ENCODE data around the gene TJAP1. TPM values are rescaled to one million over a fixed set of nuclear protein-coding genes. Genes with fewer than 3 reads are reported as not detected.
A peak's percentile ranks its signal among the peaks of the same experiment; 100 is the strongest.

TJAP1 gene
- total RNA-seq, 1 donor from 2014 or later = 24.1 TPM

DNA sequence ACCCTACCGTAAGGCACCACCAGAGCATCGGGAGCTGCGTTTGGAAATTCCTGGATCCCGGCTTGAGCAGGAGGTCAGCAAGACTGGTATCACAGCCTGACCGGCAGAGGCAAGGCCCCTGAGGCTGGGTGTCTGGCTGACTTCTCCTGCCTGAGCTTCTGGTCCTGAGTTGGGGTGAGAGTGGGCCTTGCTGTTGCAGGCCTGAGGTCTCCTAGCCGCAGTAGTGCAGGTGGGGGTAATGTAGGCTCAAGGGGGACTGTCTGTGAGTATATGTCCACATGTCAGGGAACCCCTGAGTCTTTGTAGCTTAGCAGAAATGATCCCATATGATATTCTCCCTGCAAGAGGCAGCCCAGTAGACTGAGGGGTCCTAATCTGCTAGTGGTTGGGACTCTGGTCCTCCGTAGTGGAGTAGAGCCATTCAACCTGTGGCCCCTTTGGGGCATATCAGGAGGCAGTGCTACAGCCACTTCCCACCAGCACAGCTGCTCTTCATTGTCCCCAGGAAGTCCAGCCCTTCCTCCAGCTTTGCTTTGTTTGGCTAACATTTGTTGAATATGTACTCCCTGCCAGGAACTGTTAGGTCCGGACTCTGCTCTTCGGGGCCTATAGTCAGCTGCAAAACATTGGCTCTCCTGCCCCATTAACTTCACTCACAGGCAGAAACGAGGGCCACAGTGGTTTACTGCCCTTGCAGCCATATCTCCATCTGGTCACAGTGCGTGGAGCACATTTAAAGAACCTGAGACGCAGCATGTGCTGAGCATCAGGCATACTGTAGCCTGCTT is 21.9 kb downstream of the TJAP1 start:
- Histone ChIP-seq H3K27me3 (ENCODE audit: low read depth) (no peaks in the 10 kb centered on the region), H3K27ac (replicated peaks) (peak overlapping the region; percentile 71), H3K9me3 (replicated peaks) (no peaks in the 10 kb centered on the region), H3K36me3 (peaks cover 61% of the 10 kb centered on the region), H3K4me3 (no peak overlapping the region), H3K4me1 (peaks cover 17% of the 10 kb centered on the region)
- DNase-seq = no peak
- intact Hi-C loops (cut with micrococcal nuclease) = loop anchor here (10.0 kb wide), 1 partner anchor 114 kb away; no protein-coding TSS in a partner anchor
- TF ChIP-seq, protein P1, sequence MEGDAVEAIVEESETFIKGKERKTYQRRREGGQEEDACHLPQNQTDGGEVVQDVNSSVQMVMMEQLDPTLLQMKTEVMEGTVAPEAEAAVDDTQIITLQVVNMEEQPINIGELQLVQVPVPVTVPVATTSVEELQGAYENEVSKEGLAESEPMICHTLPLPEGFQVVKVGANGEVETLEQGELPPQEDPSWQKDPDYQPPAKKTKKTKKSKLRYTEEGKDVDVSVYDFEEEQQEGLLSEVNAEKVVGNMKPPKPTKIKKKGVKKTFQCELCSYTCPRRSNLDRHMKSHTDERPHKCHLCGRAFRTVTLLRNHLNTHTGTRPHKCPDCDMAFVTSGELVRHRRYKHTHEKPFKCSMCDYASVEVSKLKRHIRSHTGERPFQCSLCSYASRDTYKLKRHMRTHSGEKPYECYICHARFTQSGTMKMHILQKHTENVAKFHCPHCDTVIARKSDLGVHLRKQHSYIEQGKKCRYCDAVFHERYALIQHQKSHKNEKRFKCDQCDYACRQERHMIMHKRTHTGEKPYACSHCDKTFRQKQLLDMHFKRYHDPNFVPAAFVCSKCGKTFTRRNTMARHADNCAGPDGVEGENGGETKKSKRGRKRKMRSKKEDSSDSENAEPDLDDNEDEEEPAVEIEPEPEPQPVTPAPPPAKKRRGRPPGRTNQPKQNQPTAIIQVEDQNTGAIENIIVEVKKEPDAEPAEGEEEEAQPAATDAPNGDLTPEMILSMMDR (IDR thresholded peaks at IDR 0.05; ENCODE audit: borderline replicate concordance) = no peak

DNA sequence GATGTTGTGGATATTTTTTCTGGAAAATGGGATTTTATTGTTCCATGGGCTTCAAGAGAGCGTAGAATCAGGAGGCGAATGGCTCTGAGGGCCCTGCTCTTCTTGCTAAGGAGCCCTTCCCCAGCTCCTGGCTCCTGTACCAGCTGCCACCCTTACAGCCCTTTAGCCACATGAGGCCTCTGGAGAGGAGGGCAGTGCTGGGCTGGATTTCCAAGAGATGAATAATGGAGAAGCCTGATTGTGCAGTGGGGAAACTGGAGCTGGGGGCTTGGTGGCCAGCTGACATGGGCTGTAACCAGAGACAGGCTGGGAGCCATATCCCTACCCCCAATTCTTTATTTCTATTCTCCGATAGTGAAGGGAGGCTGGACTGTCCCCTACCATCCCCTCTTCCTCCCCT is 23.6 kb downstream of the TJAP1 start:
- peaks cover 17% of the 10 kb centered on the region for H3K4me1 ChIP-seq

DNA sequence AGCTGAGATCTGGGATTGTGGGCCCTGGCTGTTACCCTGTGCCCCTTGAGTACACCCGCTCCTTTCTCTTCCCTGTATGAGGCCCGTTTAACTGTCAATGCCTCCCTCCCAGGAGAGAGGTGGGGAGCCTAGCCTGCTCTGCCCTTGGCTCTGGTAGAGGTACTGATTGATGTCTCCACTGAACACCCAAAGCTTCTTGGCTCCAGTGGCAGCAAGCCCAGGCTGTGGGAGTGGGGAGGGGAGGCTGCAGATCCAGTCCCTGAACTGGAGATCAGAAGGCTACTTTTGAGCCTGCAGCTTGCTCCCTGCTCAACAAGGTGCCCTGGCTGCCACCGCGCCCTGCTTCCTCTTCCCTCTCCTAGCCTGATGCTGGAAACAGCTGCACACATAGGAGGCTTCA is 25.3 kb downstream of the TJAP1 start:
- peaks cover 75% of the 10 kb centered on the region for H3K36me3 ChIP-seq
- TF ChIP-seq, protein P1 (IDR thresholded peaks at IDR 0.05; ENCODE audit: borderline replicate concordance) = no peak
- H3K9me3 ChIP-seq (replicated peaks) = no peaks in the 10 kb centered on the region
- H3K27me3 ChIP-seq (ENCODE audit: low read depth) = no peaks in the 10 kb centered on the region
- peak overlapping the region; percentile 42 for H3K27ac ChIP-seq (replicated peaks)
- no peak for DNase-seq
- no peak overlapping the region for H3K4me3 ChIP-seq
- intact Hi-C loops (cut with micrococcal nuclease) = no loop called here
- peaks cover 27% of the 10 kb centered on the region for H3K4me1 ChIP-seq

More for the DNA sequence above, 23.6 kb downstream of the TJAP1 start:
- Histone ChIP-seq H3K27ac (replicated peaks) (peak overlapping the region; percentile 71), H3K27me3 (ENCODE audit: low read depth) (no peaks in the 10 kb centered on the region), H3K9me3 (replicated peaks) (no peaks in the 10 kb centered on the region), H3K36me3 (peaks cover 77% of the 10 kb centered on the region), H3K4me3 (no peak overlapping the region)
- intact Hi-C loops (cut with micrococcal nuclease) = no loop called here
- TF ChIP-seq, protein P1 (IDR thresholded peaks at IDR 0.05; ENCODE audit: borderline replicate concordance) = no peak
- no peak for DNase-seq

DNA sequence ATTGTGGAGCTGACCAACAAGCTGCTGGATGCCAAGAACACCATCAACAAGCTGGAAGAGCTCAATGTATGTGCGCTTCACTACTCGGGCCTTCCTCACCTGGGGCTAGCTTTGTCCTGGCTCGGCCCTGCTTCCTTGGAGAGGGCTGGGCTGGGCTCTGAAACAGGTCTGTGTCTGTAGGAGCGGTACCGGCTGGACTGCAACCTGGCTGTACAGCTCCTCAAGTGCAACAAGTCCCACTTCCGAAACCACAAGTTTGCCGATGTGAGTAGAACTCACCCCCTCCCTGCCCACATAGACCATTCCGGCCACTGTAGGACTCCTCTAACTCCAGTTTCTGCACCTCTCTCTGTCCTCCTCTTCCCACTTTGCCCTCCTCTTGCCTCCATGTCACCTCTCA is 26.1 kb downstream of the TJAP1 start:
- Histone ChIP-seq H3K4me1 (peaks cover 29% of the 10 kb centered on the region), H3K36me3 (peaks cover 67% of the 10 kb centered on the region), H3K9me3 (replicated peaks) (no peaks in the 10 kb centered on the region), H3K27ac (replicated peaks) (no peak overlapping the region), H3K27me3 (ENCODE audit: low read depth) (peaks cover 3% of the 10 kb centered on the region), H3K4me3 (no peak overlapping the region)
- TF ChIP-seq, protein P1 (IDR thresholded peaks at IDR 0.05; ENCODE audit: borderline replicate concordance) = no peak
- DNase-seq = no peak
- intact Hi-C loops (cut with micrococcal nuclease) = no loop called here

DNA sequence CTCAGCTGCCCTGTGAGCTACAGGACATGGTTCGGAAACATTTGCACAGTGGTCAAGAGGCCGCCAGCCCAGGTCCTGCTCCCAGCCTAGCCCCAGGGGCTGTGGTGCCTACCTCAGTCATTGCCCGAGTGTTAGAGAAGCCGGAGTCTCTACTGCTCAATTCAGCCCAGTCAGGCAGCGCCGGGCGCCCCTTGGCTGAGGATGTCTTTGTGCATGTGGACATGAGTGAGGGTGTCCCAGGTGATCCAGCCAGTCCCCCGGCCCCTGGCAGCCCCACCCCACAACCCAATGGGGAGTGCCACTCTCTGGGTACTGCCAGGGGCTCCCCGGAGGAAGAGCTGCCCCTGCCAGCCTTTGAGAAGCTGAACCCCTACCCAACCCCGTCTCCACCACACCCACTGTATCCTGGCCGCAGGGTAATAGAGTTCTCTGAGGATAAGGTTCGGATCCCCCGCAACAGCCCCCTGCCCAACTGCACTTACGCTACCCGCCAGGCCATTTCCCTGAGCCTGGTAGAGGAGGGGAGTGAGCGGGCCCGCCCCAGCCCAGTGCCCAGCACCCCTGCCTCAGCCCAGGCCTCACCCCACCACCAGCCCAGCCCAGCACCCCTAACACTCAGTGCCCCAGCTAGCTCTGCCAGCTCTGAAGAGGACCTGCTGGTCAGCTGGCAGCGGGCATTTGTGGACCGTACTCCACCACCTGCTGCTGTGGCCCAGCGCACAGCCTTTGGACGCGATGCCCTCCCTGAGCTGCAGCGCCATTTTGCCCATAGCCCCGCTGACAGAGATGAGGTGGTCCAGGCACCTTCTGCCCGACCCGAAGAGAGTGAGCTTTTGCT is 27.6 kb downstream of the TJAP1 start:
- DNase-seq = no peak
- H3K27ac ChIP-seq (replicated peaks) = no peak overlapping the region
- no peaks in the 10 kb centered on the region for H3K9me3 ChIP-seq (replicated peaks)
- intact Hi-C loops (cut with micrococcal nuclease) = loop anchor here (5.0 kb wide), 1 partner anchor 53 kb away; no protein-coding TSS in a partner anchor
- H3K4me3 ChIP-seq = no peak overlapping the region
- peaks cover 52% of the 10 kb centered on the region for H3K36me3 ChIP-seq
- peaks cover 6% of the 10 kb centered on the region for H3K27me3 ChIP-seq (ENCODE audit: low read depth)
- H3K4me1 ChIP-seq = peaks cover 43% of the 10 kb centered on the region
- TF ChIP-seq, protein P1 (IDR thresholded peaks at IDR 0.05; ENCODE audit: borderline replicate concordance) = no peak

Data from left ventricle myocardium inferior (tissue), 1 donor.